ENCODE measurements around the gene HEATR5B. TPM values are rescaled to one million over a fixed set of nuclear protein-coding genes. Genes with fewer than 3 reads are reported as not detected.
A peak's percentile ranks its signal among the peaks of the same experiment; 100 is the strongest.

Gene HEATR5B
- total and polyA plus RNA-seq, 10 of the 15 experiments (the other 5 are each of a cell fraction or from before 2014, with no cell fraction given), result 4.1 to 34.7 (median 17.7) TPM

- TF ChIP-seq BCLAF1 (IDR thresholded peaks at IDR 0.05) (no peak), RAD51 (IDR thresholded peaks at IDR 0.05) (no peak), RAD21 (IDR thresholded peaks at IDR 0.05; ENCODE audit: insufficient read depth, low read depth, low read length) (no peak), STAT3 (IDR thresholded peaks at IDR 0.05; ENCODE audit: low read depth, low read length) (no peak), SMARCA5 (IDR thresholded peaks at IDR 0.05) (peak; percentile 65), FOXM1 (IDR thresholded peaks at IDR 0.05; ENCODE audit: low read depth, low read length) (no peak), SREBF1 (IDR thresholded peaks at IDR 0.05; ENCODE audit: low read length) (peak; percentile 62), CHD2 (IDR thresholded peaks at IDR 0.05; ENCODE audit: borderline replicate concordance, low read depth, low read length) (0 out of 2 replicates have a peak, but pooled peaks have one; percentile 29), STAT1 (conservative IDR thresholded peaks at IDR 0.05) (no peak), ESRRA (IDR thresholded peaks at IDR 0.05; ENCODE audit: low read length) (no peak), HDAC6 (IDR thresholded peaks at IDR 0.05; ENCODE audit: unreplicated experiment) (no peak), RELA (IDR thresholded peaks at IDR 0.05; ENCODE audit: borderline replicate concordance, partially characterized antibody) (no peak), ZNF207 (IDR thresholded peaks at IDR 0.05; ENCODE audit: borderline replicate concordance) (peak; percentile 43; the same call in 1 of the 2 replicates), EP300 (IDR thresholded peaks at IDR 0.05; ENCODE audit: borderline replicate concordance in 1 of 2, control insufficient read depth in 1 of 2, low read depth in 2 of 2, low read length in 2 of 2) (no peak), SIN3A (IDR thresholded peaks at IDR 0.05; ENCODE audit: low read depth, low read length) (0 out of 2 replicates have a peak, but pooled peaks have one; percentile 29), HDGF (IDR thresholded peaks at IDR 0.05) (peak; percentile 88), RELB (IDR thresholded peaks at IDR 0.05; ENCODE audit: low read depth) (peak; percentile 67; the same call in 1 of the 2 replicates), CBFB (IDR thresholded peaks at IDR 0.05; ENCODE audit: low read depth) (peak; percentile 47; the same call in 1 of the 2 replicates), NR2C2 (IDR thresholded peaks at IDR 0.05; ENCODE audit: borderline replicate concordance, control insufficient read depth, insufficient read length, low read depth) (no peak), RBBP5 (conservative IDR thresholded peaks at IDR 0.05) (no peak), IRF4 (IDR thresholded peaks at IDR 0.05; ENCODE audit: low read depth, low read length) (no peak), EED (IDR thresholded peaks at IDR 0.05; ENCODE audit: low read depth) (no peak), MTA3 (IDR thresholded peaks at IDR 0.05; ENCODE audit: borderline replicate concordance, low read length) (no peak), SPI1 (IDR thresholded peaks at IDR 0.05; ENCODE audit: borderline replicate concordance, insufficient read depth, low read depth, low read length) (no peak), NFIC (IDR thresholded peaks at IDR 0.05; ENCODE audit: low read depth, low read length) (no peak), POLR2AphosphoS2 (IDR thresholded peaks at IDR 0.05; ENCODE audit: low read depth, low read length) (0 out of 2 replicates have a peak, but pooled peaks have one; percentile 62)
Measured at GRCh38 chr2:36966370-36967235, 117.6 kb downstream of the HEATR5B start, which contains the start of gene STRN (continued).

Measured in GM12878 (cell line).